Vagina (tissue), 2 donors: ENCODE measurements around the gene PRR5L.

ENCODE experiments used
- POLR2A ChIP-seq, 2 donors: fragments of 450-650 bp; IDR thresholded peaks; one replicate each; pipeline ENCODE4 v1.6.1; 2017; ENCODE audit warnings: antibody characterized with exemption in 2 of 2, mild to moderate bottlenecking in 2 of 2, moderate library complexity in 2 of 2
- POLR2AphosphoS5 ChIP-seq, 2 donors: sonication (generic); formaldehyde crosslinking; IDR thresholded peaks; one replicate each; pipeline ENCODE4 v1.9.0; 2017; ENCODE audit warnings: antibody characterized with exemption in 2 of 2, mild to moderate bottlenecking in 2 of 2, low read depth in 1 of 2; ENCODE audit not compliant: insufficient read depth in 1 of 2
- TF ChIP-seq, protein P1 (sequence below), 3 experiments: fragments of 450-650 bp in 2 of 3; fragments of 200-600 bp in 1 of 3; sonication (generic) in 1 of 3; IDR thresholded peaks; one replicate each; pipeline ENCODE4 v1.5.1; 2017 to 2019; ENCODE audit warnings: antibody characterized with exemption in 3 of 3, mild to moderate bottlenecking in 2 of 3, moderate library complexity in 2 of 3

DNA sequence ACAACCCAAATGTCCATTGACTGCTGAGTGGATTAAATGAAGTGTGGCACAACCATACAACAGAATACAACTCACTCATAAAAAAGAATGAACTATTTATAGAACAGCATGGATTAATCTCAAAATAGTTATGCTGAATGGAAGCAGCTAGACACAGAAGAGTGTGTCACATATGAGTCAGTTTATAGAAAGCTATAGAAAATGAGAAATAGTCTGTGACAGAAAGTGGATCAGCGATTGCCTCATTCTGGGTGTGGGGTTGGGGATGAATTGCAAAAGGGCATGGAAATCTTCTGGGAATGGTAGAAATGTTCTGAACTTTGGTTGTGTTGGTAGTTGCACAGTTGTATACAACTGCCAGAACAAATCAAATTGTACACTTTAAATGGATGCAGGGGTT, 37.4 kb downstream of the PRR5L start:
- TF ChIP-seq, protein P1, sequence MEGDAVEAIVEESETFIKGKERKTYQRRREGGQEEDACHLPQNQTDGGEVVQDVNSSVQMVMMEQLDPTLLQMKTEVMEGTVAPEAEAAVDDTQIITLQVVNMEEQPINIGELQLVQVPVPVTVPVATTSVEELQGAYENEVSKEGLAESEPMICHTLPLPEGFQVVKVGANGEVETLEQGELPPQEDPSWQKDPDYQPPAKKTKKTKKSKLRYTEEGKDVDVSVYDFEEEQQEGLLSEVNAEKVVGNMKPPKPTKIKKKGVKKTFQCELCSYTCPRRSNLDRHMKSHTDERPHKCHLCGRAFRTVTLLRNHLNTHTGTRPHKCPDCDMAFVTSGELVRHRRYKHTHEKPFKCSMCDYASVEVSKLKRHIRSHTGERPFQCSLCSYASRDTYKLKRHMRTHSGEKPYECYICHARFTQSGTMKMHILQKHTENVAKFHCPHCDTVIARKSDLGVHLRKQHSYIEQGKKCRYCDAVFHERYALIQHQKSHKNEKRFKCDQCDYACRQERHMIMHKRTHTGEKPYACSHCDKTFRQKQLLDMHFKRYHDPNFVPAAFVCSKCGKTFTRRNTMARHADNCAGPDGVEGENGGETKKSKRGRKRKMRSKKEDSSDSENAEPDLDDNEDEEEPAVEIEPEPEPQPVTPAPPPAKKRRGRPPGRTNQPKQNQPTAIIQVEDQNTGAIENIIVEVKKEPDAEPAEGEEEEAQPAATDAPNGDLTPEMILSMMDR (IDR thresholded peaks at IDR 0.05): no peak
- no peak for TF ChIP-seq POLR2AphosphoS5 (IDR thresholded peaks at IDR 0.05; ENCODE audit: insufficient read depth in 1 of 2, low read depth in 1 of 2)
- TF ChIP-seq POLR2A (IDR thresholded peaks at IDR 0.05): no peak
